ENCODE results near the gene DIPK2A.

DNA sequence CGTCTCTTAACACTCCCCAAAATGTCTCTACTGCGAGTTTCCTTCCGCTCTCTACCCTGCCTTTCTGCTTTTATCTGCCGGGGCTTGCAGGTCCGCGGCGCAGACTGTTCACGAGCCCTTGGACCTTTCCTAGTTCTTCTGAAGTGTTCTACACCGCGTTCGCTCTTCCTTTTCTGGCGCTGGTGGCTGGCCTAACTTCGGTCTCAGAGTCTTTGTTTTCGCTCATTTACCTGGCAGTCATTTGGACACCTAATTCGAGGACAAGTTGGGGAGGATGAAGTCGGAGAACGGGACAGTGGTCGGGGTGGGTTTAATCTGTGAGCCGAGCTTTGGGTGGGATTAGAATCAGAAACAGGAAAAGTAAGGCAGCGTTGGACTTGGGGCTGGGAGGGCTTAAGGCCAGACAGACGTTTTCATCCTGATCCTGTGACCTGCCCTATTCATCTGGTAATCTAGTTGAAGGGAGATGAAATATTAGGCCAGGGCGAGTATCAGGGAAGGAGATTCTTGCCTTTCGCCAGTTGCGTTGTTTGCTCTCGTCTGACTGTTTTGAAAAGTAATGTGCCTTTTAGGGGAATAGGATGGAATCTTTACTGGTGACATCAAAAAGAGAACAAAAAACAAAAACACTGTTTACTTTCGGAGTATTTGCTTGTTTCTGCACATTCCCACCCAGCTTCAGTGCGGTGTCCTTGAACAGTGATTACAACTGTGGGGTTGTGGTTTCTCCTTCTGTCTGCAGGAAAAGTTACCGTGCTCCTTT, 1.8 kb downstream of the DIPK2A start:
- TF ChIP-seq, protein P1, sequence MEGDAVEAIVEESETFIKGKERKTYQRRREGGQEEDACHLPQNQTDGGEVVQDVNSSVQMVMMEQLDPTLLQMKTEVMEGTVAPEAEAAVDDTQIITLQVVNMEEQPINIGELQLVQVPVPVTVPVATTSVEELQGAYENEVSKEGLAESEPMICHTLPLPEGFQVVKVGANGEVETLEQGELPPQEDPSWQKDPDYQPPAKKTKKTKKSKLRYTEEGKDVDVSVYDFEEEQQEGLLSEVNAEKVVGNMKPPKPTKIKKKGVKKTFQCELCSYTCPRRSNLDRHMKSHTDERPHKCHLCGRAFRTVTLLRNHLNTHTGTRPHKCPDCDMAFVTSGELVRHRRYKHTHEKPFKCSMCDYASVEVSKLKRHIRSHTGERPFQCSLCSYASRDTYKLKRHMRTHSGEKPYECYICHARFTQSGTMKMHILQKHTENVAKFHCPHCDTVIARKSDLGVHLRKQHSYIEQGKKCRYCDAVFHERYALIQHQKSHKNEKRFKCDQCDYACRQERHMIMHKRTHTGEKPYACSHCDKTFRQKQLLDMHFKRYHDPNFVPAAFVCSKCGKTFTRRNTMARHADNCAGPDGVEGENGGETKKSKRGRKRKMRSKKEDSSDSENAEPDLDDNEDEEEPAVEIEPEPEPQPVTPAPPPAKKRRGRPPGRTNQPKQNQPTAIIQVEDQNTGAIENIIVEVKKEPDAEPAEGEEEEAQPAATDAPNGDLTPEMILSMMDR (conservative IDR thresholded peaks at IDR 0.05; ENCODE audit: low read depth, low read length), result no peak
- no peak for TF ChIP-seq EZH2 (IDR thresholded peaks at IDR 0.05; ENCODE audit: low read length, unreplicated experiment)
- TF ChIP-seq EZH2phosphoT487 (IDR thresholded peaks at IDR 0.05; ENCODE audit: borderline replicate concordance, low read length), result no peak
